HG02642 (cell line): Measurements from ENCODE around the gene ASS1.
"Not testable (repeated sequence)": the region's sequence is repeated elsewhere in the genome, so short reads cannot be mapped to it uniquely, and the experiment has no call there.

Experiments
- ATAC-seq: cut with Tn5 transposase; IDR thresholded peaks from one replicate; pipeline ENCODE4 v1.9.1; 2021; ENCODE audit warnings: mild to moderate bottlenecking; ENCODE audit not compliant: unreplicated experiment, poor library complexity

Gene ASS1

DNA sequence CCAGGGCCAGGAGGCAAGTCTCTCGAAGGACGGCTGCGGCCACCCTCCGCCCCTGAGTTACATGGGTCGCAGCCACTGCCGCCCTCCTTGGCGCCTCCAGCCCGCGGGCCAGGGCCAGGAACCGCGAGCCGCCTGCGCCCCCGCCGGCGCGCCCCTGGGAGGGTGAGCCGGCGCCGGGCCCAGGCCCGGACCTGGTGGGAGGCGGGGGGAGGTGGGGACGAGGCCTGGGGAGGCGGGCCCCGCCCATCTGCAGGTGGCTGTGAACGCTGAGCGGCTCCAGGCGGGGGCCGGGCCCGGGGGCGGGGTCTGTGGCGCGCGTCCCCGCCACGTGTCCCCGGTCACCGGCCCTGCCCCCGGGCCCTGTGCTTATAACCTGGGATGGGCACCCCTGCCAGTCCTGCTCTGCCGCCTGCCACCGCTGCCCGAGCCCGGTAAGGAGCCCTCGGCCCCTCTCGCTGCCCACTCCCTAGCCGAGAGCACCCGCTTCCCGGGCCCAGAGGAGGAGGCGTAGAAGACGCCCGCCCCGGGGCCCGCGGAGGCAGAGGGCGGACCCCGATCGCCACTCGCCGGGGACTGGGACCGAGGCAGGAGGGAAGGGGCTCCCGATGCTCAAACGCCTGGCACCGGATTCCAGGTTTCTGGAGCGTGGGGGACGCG, at the start of gene ASS1:
TSS of gene ASS1 (plus strand) at position 397 of the 657 bp plus-strand sequence. CDS start 7,268 bp downstream, outside the sequence.
- no peak for ATAC-seq

DNA sequence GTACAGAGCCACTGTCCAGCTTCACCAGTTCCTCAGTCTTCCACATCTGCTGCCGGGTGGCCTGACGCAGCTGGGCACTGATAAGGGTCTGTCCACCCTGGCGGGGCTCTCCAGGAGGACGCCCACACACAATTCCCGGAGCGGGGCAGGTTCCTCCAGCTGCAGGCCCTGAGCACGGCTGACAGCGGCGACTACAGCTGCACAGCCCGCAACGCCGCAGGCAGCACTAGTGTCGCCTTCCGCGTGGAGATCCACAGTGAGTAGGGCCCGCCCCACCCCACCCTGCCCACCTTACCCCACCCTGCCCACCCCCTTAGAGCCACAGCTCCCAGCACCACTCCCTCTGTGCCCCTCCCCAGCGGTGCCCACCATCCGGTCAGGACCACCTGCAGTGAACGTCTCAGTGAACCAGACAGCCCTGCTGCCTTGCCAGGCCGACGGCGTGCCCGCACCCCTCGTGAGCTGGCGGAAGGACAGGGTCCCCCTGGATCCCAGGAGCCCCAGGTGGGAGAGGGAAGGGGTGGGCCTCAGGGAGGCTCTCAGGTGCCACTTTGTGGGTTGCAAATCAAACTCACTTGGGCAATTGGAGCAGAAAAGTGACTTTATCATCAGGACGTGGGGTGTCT, 48.8 kb upstream of the ASS1 start:
- ATAC-seq, result no peak

DNA sequence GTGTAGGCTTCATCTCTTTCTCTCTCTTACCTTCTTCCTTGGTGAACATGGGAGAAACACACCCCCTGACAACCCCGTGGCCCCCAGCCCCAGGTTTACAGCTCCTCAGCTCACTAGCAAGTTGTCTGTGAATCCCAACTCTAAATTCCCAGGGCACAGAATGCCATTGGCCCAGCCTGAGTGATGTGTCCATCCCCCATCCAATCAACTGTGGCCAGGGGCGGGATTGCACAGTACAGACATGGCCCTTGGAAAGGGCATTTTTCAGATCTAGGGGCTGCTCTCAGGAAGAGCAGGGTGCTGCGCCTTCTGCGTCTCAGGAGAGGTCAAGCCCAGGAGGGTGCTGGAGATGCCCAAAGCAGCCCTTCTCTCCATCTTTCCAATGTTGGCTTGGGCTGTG, 48.2 kb upstream of the ASS1 start:
- no peak for ATAC-seq

DNA sequence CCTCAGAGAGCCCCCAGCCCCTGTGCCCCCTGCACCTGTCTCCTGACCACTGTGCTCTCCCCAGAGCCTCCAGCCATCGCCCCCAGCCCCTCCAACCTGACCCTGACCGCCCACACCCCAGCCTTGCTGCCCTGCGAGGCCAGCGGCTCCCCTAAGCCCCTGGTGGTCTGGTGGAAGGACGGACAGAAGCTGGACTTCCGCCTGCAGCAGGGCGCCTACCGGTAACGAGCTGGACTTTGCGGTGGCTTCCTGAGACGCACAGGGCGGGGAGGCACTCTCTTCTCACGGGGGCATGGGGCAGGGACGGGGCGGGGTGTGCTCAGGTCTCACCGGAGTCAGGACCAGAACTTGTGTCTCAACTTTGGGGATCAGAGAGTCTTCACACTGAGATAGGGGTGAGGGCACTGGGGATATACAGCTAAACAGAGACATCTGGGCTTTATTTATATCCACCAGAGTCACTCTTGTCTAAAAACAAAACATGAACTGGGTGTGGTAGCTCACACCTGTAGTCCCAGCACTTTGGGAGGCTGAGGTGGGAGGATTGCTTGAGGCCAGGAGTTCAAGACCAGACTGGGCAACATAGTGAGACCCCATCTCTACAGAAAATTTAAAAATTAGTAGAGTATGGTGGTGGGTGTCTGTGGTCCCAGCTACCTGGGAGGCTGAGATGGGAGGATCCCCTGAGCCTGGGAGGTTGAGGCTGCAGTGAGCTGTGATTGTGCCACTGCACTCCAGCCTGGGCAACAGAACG, 46.1 kb upstream of the ASS1 start:
- no peak for ATAC-seq

DNA sequence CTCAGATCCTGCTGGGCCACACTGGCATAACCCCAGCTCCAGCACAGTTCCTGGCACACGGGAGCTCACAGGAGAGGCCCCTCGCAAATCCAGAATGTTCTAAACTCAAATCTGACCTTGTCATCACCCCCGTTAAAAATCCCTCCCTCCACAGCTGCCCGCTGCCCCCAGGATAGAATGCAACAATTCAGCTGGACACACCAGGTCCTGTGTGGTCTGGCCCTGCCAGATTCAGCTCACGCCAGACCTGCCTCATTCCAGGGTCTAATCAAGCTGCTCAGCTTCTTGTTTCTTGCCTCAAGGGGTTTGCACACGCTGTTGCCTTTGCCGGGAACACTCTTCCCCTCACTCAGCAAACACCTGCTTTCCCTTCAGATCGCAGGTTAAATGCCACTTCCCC, 45.0 kb upstream of the ASS1 start:
- no peak for ATAC-seq

DNA sequence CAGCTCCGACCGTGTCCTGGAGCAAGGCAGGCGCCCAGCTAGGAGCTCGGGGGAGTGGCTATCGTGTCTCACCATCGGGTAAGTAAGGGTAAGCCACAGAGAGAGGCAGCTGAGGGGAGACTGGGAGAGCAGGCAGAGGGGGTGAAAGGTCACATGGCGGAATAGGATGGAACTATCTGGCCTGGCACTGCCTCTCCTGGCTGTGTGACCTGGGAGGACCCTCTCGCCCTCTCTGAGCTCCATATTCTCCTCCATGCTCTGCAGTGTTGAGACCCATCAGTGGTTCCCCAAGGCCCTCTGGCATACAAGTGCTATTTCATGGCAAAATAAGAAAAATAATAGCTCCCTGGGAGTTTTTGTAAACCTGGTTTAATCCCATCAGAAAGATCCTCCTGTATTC, 43.9 kb upstream of the ASS1 start:
- no peak for ATAC-seq

DNA sequence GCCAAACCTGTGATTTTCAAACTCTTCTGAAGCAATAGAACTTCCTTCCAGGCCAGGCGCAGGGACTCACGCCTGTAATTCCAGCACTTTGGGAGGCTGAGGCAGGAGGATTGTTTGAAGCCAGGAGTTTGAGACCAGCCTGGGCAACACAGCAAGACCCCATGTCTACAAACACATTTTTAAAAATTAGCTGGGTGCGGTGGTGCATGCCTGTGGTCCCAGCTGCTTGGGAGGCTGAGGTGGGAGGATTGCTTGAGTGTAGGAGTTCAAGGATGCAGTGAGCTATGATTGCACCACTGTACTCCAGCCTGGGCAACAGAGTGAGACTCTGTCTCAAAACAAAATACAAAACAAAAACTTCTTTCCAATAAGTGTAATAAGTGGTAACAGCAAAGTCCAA, 43.0 kb upstream of the ASS1 start:
- ATAC-seq, result not testable (repeated sequence)

DNA sequence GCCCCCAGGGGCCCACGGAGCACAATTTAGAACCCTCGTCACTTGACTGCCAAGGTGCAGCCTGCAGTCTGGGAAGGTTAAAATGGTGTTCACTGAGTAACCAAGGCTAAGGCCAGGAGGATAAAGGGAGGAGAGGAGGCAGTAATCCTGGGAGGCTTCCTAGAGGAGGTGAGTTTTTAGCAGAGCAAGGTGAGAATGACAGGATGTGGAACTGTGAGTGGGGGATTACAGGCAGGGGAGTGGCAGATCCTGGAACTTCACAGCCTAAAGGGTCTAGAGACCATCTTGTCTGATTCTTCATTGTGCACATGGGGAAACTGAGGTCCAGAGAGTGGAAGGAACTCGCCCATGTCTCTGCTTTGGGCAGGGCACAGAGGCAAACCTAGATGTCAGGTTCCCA, 42.5 kb upstream of the ASS1 start:
- ATAC-seq, result no peak

DNA sequence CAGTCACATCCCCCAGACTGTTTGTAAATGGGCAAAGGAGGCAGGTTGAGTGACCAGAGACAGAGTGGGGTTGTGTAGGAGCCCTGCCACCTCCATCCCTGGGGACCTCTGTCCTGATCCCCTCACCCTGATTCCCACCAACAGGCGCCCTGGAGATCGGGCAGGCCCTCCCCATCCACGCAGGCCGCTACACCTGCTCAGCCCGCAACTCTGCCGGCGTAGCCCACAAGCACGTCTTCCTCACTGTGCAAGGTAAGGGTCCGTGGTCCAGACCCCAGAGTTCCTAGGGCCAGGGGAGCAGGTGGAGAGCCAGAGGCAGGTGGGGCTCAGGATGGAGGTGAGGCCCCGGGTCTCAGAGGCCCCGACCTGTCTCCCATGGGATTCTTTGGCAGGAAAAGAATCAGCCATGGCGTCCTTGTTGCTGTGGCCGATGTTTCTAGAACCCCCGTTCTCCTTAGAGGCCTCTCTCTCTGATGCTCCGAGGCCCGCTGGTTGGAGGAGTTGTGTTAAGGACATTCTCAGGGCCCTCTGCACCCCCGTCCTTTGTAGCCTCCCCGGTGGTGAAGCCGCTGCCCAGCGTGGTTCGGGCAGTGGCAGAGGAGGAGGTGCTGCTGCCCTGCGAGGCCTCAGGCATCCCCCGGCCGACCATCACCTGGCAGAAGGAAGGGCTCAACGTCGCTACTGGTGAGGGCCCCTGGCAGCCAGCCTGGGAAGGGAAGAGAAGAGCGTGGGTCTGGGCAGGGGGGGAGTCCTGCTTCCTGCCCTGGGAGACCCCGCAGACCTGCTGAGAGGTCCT, 41.9 kb upstream of the ASS1 start:
- no peak for ATAC-seq

DNA sequence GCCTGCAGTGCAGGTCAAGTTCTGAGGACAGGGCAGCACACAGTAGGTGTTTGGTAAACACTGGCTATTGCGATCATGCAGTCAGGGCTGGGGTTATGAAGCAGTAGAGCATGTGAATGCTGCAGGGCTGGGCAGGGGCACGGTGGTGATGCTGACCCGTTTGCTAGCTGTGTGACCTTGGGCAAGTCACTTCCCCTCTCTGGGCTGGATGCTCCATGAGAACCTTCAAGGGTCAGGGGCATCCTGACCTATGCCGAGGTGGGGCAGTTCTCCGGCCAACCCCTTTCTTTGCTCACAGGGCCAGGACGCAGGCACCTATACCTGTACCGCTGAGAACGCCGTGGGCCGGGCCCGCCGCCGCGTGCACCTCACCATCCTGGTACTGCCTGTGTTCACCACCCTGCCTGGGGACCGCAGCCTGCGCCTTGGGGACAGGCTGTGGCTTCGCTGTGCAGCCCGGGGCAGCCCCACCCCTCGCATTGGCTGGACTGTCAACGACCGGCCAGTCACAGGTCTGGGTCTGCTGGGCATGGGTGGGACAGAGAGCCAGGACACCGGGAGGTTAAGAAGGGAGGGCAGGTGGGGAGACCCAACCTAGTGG, 39.0 kb upstream of the ASS1 start:
- ATAC-seq, result no peak

DNA sequence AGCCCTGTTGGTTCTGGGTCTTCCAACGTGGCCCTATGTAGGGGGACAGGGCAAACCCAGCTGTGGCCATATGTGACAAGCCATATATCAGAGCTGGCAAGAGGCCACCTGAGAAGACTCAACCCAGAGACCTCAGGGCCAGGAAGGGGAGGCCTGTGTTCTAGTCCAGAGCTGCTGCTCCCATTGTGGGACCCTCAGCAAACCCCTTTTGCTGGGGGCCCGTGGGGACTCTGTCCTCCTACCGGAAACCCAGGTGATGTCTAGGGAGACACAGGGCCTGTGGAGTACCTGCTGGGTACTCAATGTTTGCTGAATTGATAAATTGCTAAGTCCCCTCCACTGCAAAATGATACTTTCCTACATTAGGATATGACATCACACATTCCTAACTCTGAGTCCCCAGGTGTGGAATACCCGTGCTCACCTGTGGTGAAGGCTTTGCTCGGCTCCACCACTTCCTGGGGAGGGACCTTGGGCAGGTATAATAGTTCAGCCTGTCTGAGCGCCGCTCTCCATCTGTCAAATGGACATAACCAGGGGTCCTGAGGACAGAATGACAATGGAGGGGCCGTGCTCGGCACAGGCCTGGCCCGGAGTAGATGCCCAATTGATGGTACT, 38.4 kb upstream of the ASS1 start:
- no peak for ATAC-seq

DNA sequence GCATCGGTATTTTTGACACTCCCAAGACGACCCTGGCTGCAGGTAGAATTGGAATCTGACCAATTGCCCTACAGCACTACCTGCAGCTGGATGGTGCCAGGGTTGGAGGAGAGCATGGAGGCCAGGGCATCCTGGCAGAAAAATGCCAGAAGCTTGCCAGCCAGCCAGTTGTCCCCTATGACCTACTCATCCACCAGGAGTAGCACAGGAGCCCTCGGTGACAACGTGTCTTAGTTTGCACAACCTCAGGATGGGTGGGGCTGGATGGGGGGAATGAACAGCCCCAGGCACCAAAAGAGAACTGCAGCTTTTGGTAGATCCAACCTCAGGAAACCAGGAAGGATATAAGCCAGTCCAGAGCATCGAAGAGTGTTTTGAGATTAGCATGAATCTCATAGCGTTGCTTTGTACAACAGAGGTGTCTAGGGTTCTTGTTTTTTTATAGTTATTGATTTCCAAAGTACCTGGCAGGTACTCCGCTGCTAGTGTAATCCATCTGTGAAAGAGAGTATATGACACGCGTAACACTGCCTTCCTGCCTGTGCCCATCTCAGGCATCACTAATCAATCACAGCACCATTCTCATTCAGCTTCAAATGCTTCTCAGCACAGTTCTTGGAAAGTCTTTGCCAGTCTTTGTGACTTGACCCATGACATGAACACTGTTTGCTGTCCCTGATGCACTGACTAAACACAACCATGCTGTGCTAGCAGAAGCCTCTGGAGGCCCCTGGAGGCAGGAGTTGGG, 36.7 kb upstream of the ASS1 start:
- ATAC-seq, result no peak

DNA sequence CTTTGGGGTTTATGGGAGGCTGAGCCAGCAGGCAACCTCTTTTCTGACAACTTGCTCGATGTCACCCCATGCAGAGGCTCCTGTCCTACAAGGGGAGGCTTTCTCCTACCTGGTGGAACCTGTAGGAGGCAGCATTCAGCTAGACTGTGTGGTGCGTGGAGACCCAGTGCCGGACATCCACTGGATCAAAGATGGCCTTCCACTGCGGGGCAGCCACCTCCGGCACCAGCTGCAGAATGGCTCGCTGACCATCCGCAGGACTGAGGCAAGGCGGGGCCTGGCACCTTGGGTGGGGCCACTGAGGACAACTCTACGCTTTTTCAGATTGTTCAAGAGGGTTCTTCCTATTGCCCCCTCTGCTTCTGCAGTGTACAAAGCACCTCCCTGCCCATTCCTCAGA, 36.1 kb upstream of the ASS1 start:
- no peak for ATAC-seq

DNA sequence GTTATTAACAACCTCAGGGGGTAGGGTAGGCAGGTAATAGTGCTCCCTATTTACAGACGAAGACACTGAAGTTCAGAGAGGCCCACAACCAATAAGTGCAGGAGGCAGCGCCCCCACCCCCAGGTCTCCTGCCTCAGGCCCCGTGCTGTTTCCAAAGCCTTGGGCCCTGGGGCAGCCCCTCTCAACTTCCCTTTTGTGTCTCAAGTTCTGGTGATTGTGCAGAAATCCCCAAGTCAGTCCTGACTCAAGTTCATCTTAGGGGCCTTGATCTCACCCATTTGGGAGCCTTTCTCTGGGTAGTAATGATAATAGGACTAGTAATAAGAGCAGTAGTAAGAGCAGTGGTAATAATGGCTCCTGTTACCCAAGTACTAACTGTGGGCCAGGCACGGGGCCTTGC, 35.5 kb upstream of the ASS1 start:
- no peak for ATAC-seq

DNA sequence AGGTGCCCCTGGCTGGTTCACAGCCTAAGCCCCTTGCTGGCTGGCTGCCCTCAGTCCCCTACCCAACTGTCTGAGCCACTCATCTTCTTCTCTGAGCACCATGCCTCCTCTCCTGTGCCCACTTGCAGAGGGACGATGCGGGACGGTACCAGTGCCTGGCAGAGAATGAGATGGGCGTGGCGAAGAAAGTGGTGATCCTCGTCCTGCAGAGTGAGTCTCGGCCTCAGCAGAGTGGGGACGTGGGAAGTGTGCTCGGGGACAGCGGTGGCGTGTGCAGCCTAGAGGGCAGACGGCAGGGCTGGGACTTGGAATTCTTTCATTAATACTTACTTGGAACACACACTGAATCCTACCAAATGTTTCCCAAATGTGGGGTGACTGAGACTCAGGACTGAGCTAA, 34.3 kb upstream of the ASS1 start:
- ATAC-seq, result no peak

DNA sequence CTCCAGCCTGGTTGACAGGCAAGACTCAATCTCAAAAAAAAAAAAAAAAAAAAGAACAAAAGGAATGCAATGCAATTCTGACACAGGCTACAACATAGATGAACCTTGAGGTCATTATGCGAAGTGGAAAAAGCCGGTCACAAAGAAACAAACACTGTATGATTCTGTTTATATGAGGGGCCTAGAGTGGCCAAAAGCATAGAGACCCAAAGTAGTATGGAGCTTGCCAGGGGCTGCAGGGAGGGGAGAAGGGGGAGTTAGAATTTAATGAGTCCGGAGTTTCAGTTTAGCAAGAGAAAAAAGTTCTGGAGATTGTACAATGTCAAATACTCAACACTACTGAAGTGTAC, 33.2 kb upstream of the ASS1 start:
- ATAC-seq, result no peak

DNA sequence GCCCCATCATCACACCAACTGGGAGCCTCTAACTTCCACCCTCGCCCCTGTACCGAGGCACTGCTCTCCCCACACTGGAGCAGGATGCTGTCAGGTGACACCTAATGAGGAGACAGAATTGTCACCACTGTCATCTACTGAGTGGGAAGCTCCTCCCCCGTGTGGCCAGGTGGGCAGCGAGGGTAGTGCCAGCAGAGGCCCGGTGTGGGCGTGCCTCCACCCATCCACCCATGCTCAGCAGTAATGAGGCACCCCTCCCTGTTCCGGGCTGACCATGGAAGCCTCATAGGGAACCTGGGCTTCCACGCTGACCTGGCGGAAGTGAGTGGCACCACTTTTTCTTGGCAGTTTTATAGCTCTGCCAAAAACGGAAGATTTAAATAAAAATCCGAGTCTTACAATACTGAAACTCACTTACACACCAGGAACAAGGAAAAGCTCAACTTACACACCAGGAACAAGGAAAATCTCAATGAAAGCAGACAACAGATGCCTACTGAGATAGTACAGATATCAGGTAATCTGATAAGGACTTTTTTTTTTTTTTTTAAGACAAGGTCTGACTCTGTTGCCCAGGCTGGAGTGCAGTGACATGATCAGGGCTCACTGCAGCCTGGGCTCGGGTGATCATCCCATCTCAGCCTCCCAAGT, 30.6 kb upstream of the ASS1 start:
- no peak for ATAC-seq

DNA sequence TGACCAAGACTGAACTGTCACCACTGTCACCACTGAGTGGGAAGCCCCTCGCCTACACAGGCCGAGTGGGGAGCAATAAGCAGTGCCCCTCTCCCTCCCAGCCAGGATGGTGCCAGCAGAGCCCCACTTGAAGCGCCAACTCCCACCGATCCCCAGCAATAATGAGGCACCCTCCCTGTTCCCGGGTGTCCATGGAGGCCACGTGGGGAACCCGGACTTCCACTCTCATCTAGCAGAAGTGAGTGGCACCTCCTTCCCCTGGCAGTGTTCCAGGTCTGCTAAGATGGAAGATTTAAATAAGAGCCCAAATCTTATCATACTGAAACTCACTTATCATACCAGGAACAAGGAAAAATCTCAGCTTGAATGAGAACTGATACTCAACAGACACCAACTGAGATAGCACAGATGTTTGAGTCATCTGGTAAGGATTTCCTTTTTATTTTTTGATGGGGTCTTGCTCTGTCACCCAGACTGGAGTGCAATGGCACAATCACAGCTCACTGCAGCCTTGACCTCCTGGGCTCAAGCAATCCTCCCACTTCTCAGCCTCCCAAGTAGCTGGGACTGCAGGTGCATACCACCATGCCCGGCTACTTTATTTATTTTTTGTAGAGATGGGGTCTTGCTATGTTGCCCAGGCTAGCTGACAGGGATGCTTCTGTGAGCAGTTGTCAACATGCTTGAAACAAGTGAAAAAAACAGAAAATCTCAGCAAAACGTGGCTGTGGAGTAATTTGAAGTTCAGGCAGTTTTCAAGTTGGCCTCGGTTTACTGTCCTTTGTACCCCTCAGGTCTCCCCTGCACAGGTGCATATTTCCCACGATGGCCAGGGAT, 29.6 kb upstream of the ASS1 start:
- no peak for ATAC-seq
